Measurements from ENCODE around the gene PARD3B.

DNA sequence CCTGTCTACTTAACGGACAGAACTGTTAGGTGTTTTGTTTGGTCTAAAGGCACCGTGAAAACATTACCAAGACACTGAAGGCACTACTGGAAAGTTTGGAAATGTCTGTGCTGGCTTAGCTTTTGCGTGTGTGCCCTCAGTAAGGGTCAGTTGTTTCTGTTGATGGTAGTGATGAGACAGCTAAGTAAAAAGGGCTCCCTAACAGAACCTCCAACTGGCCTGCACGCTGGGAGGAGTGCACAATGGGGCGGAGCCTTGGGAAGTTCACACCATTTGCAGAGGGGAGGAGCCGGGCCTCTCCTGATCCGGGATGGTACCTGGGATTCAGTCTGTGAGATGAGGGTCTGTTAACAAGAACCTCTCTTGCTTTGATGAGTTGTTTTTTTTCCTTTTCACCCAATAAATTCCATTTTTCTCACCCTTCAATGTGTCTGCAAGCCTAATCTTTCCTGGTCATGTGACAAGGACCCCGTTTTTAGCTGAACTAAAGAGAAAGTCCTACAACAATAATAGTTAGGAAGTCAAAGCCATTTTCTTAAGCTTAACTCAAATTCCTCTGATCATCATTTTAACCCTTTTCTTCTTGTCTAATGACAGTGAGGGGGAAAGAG is 368.7 kb downstream of the PARD3B start:
- no peak for TF ChIP-seq TAF1 (CRISPR knock-in tag; IDR thresholded peaks at IDR 0.05)
- TF ChIP-seq ZNF292 (CRISPR knock-in tag; IDR thresholded peaks at IDR 0.05; ENCODE audit: borderline replicate concordance, low read depth) = no peak
- TF ChIP-seq, protein P1, sequence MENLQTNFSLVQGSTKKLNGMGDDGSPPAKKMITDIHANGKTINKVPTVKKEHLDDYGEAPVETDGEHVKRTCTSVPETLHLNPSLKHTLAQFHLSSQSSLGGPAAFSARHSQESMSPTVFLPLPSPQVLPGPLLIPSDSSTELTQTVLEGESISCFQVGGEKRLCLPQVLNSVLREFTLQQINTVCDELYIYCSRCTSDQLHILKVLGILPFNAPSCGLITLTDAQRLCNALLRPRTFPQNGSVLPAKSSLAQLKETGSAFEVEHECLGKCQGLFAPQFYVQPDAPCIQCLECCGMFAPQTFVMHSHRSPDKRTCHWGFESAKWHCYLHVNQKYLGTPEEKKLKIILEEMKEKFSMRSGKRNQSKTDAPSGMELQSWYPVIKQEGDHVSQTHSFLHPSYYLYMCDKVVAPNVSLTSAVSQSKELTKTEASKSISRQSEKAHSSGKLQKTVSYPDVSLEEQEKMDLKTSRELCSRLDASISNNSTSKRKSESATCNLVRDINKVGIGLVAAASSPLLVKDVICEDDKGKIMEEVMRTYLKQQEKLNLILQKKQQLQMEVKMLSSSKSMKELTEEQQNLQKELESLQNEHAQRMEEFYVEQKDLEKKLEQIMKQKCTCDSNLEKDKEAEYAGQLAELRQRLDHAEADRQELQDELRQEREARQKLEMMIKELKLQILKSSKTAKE (CRISPR knock-in tag; IDR thresholded peaks at IDR 0.05; ENCODE audit: borderline replicate concordance) = no peak

All from HepG2 (cell line).